Tibial nerve (tissue), 3 donors: Measurements from ENCODE around the gene COL8A2.

Experiments used
- CTCF ChIP-seq, 5 experiments: fragments of 200-600 bp in 3 of 5; fragments of 450-650 bp in 2 of 5; sonication (generic) in 3 of 5; IDR thresholded peaks; one replicate each; pipeline ENCODE4 v1.5.1; 2016 to 2019; ENCODE audit warnings: antibody characterized with exemption in 5 of 5, mild to moderate bottlenecking in 3 of 5, moderate library complexity in 2 of 5
- POLR2A ChIP-seq, 2 donors: fragments of 450-650 bp; IDR thresholded peaks; one replicate each; pipeline ENCODE4 v1.6.1; 2017; ENCODE audit warnings: antibody characterized with exemption in 2 of 2, mild to moderate bottlenecking in 2 of 2, moderate library complexity in 2 of 2

GRCh38 chr1:36157115-36157903, 32.3 kb upstream of the COL8A2 start:
- TF ChIP-seq CTCF (IDR thresholded peaks at IDR 0.05) (no peak), POLR2A (IDR thresholded peaks at IDR 0.05) (no peak)
